HG03558 (cell line): Measurements from ENCODE around the gene ZNF79.
"Not testable (repeated sequence)": the region's sequence is repeated elsewhere in the genome, so short reads cannot be mapped to it uniquely, and the experiment has no call there.

Source experiments
- ATAC-seq: cut with Tn5 transposase; IDR thresholded peaks from one replicate; pipeline ENCODE4 v1.9.1; 2021; ENCODE audit warnings: moderate number of reproducible peaks; ENCODE audit not compliant: unreplicated experiment; ENCODE audit errors: extremely low read depth

The ZNF79 gene

DNA sequence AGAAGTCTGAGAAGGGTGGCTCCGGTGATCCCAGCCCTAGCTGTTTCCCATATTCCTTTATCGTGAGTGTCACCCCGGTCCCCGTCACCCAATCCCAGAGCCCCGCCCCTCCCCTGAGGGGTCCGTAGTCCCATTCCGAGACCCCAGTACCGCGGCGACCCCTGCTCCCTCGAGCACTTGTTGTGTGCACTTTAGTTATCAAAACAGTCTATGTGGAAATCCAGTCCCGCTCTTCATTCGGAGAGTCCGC lies 27.4 kb downstream of the ZNF79 start:
- ATAC-seq, result no peak

DNA sequence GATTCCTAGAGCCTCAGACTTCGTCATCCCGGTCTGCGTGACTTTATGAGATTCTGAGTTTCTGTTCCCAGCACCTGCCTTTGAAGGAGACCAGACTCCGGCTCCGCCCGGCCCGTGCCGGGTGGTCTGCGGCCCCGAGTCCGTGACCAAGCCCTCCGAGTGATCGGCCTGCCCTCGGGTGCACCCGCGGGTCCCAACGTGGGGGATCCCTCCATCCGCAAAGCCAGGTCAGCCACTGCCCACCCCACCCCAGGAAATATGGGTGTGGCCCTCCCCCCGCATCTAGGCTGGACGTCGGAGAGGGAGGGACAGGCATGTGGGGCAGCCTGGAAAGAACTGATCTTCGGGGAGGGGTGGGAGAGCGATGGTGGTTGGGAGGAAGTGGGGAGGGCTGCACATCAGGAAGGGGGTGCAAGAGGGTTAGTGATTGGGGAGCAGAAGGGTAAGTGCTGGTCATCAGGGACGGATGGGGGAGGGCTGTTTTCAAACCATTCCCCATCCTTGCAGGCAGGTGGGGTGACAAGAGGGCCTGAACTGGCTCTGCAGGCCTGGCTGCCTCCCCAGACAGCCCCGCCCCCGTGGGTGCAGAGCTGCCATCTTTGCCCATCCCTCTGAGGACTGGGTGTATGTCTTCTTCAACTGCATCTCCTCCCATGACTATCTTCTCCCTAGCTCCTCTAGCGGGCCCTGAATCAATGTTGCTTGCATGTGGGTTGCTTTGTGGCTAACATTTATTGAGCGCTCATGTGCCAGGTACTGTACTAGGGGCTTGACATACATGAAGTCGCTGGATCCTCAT lies 27.9 kb downstream of the ZNF79 start:
- ATAC-seq, result no peak

DNA sequence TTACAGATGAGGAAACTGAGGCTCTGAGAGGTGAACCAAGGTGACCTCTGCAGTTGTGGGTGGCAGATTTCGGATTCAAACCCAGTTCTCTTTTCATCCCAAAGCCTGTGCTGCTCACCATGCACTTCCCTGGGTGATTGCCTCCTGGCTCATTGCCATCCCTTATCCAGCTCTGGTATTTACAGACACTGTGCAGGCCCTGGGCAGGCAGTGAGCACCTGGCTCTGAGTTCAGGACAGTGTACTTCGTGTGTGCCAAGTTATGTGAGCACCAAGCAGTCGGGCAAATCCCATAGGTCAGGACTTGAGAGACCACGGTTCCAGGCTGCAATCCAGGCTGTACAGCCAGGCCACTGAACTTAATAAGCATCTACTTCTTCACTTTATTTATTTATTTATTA lies 28.5 kb downstream of the ZNF79 start:
- no peak for ATAC-seq

DNA sequence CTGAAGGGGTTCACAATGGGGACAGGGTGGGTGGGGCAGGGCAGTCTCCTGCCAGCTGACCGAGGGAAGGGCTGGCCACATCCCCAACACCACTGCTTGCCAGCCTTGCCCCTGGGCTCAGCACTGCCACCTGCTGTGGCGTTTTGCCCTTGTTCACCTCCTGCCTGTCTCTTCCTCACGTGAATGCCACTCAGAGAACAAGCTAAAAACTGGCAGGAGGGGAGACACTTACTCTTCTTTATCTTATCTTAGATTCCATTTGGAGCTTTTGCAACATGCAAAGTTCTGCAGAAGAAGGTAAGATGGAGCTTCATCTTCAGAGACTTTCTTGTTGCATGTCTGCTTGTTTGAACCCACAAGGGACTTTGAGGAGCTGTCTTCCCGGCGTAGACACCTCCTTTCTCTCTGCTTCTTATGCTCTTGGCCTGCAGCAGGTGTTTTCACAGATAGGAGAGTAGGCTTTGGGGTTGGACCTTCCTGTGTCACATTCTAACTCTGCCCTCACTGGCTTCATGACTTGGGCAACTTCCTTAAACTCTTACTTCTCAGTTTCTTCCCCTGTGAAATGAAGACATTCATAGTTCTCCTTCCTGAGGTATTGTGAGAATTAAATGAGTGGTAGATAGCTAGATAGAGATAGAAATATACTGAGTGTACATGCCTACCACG lies 31.3 kb downstream of the ZNF79 start:
- no peak for ATAC-seq

DNA sequence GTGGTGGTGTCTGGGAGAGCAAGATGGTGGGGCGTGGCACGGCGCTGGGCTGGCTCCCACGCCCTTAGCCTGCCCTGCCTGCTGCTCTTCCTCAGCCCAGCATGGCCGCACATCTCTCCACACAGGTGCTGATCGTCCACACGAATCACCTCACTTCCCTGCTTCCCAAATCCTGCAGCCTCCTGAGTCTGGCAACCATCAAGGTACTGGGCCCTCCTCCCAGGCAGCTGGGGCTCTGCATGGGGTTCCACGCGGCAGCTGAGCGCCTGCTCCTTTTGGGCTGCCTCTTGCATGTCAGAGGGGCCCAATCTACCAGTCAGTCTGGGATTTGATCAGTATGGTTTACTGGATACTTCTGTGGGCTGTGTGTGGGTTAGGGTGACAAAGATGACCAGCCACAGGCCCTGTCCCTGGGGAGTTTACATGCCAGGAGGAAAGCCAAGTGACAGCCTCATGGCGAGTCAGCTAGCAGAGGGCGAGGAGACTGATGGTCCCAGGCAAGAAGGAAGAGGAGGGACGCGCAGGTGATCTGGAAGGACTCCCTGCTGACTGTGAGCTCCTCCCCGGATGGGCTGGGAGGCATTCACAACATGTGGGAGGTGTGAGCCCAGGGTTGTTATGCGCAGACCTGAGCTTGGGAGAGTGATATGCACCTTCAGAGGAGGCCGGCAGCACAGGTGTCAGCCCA lies 33.2 kb downstream of the ZNF79 start:
- ATAC-seq, result no peak

DNA sequence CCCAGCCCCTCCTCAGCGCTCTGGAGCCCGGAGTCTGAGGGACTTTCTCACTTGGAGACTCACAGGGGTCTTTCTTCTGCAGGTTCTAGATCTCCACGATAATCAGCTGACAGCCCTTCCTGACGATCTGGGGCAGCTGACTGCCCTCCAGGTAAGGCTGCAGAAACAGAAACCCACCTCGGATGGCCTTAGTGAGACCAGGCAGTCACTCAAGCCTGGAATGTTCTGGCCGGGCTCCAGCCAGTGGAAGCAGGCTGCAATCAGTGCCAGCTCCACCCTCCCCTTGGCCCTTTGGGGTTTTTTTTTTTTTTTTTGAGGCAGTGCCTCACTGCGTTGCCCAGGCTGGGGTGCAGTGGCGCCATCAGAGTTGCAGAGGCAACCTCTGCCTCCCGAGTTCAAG lies 34.7 kb downstream of the ZNF79 start:
- no peak for ATAC-seq

DNA sequence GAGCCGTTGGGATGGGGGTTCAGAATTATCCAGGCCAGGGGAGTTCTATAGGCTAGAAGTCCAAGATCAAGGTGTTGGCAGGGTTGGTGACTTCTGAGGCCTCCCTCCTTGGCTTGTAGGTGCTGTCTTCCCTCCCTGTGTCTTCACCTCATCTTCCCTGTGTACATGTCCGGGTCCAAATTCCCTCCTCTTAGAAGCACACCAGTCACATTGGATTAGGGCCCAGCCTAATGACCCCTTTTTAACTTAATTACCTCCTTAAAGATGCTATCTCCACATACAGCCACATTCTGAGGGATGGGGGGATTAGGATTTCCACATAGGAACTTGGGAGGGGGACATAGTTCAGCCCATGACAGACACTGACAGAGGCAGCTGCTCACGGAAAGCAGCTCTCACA lies 39.2 kb downstream of the ZNF79 start:
- no peak for ATAC-seq

DNA sequence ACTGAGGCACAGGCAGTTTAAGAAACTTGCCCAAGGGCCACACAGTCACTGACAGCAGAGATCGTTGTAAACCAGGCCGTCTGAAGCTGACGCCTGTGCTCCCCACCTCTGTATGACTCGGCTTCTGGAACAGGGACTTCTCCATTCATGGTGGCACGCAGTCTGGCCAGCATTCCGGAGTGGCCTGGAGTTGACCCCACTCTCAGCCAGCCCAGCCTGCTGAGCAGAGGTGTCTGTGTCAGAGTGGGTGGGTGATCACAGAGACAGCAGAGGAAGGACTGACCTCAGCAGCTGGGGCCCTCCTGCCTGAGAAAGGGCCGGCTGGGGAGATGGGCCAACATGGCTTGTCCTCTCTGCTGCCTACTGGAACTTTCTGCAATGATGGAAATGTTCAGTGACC lies 39.7 kb downstream of the ZNF79 start:
- no peak for ATAC-seq

DNA sequence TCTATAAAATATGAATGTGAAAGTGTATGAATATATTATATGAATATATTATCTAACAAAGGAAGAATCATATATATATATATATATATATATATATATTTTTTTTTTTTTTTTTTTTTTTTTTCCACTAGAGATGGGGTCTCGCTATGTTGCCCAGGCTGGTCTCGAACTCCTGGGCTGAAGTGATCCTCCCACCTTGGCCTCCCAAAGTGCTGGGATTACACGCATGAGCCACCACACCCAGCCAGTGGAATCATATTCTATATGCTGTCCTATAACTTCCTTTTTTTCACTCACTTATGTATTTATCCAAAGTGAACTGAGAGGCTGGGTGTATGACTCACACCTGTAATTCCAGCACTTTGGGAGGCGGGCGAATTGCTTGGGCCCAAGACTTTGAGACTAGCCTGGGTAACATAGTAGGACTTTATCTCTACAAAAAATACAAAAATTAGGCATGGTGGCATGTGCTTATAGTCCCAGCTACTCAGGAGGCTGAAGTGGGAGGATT lies 42.3 kb downstream of the ZNF79 start:
- ATAC-seq, result not testable (repeated sequence)

DNA sequence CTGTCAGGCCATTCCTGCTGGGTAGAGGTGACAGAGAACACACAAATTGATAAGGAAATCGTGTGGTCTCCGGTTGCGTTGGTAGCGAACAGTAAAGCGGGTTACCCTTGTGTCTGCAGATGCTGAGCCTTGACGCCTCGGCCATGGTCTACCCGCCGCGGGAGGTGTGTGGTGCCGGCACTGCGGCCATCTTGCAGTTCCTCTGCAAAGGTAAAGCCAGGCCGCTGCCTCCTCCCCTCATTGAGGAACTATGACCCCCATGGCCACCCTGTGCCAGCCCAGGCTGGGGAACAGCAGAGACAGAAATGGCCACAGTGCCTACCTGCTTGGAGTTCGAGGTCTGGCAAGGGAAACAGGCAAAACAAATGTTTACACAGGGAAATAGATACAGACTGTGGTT lies 43.4 kb downstream of the ZNF79 start:
- ATAC-seq, result no peak

DNA sequence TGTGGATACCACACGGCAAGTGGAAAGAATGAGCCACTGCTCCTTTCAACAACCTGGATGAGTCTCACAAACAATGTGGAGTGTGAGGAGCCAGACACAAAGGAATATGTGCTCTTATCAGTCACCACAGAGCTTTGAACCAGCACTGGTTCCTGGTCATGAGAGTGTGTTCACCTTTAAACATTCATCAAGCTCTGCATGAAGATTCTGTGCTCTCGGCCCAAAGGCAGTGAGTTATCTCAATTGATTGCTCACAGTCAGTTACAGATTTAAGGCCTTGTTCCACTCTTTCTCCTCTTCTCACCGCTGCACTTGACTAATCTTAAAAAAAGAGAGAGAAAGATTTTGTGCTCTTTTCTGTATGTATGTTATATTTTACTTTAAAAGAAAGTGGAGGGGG lies 46.5 kb downstream of the ZNF79 start:
- ATAC-seq, result no peak

DNA sequence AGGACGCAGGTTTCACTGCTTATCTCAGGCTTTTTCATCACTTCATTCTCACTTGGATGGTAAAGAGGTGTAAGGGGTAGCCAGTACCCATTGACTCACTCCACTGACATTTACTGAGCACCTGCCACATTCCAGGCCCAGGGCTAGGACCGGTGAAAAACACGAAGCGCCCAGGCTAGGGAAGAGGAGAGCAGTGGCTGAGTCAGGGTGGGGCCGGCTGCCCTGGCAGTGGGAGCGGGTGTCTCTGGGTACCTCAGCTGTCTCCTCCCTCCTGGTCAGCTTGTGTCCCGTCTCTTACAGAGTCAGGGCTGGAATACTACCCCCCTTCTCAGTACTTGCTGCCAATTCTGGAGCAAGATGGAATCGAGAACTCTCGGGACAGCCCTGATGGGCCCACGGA lies 49.3 kb downstream of the ZNF79 start:
- no peak for ATAC-seq

DNA sequence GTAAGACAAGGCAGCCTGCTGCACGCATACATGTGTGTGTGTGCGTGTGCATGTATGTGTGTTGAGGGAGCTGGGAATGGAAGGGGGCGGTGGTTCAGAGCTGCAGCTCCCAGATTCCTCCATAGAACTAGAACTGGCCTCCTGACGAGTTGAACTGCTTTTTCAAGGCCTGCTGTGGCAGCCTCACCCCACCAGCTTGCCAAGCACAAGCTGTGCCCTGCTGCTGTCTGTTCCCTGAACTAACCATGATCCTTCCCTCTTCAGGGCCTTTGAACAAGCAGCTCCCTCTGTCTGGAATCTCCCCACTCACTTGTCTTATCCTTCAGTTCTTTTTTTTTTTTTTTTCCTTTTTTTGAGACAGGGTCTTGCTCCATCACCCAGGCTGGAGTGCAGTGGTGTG lies 49.8 kb downstream of the ZNF79 start:
- ATAC-seq, result no peak

DNA sequence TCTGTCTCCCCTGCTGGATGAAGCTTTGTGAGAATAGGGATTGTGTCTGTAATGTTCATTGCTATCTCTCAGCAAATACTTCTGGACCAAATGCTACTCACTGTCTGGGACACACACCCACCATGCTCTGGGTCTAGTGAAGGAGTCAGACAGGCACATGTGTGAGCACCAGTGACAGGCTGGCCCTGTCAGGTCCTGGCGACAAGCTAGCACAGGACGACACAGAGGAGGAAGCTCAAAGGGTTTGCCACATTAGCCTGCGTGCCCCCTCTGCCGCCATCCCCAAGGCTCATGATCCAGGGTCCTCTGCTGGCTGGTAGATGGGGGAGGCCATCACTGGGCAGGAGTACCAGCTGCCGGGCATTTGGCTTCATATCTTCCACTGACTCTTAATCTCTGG lies 50.4 kb downstream of the ZNF79 start:
- ATAC-seq, result no peak

DNA sequence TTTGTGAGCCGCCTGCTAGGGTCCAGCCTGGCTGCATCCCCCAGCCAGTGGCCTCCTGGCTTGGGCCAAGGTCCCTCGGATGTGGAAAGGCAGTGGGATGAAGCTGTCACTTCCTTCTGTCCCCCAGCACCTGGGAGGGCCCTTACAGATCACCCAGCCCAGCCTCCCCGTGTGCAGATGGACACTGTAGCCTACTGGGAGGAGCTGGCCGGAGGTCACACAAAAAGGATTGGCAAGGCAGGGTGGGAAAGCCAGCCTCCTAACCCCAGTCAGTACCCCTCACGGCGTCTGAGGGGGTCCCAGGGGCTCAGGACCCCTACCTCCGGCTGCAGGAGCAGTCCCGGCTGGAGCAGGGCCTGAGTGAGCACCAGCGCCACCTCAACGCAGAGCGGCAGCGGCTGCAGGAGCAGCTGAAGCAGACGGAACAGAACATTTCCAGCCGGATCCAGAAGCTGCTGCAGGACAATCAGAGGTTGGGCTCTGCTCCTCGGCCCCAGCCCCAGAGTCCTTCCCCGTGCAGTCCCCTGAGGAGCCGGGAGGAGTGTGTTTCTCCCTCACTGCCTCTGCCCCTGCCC lies 55.4 kb downstream of the ZNF79 start:
- no peak for ATAC-seq

DNA sequence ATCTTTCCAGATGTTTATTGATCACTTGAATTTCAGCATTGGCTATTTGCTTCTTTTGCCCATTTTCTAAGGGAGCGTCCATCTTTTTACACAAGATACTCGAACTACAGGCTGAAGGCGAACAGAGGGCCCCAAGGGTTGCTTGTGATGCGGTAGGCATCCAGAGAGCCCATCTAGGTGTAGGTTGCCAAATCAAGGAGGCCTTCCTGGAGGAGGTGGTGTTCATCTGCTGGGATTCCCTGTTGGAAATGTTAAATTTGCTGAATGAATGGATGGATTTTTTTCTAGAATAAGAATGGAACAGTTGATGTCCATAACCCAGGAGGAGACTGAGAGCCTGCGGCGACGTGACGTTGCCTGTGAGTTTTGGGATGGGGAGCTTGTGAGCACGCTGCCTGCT lies 58.5 kb downstream of the ZNF79 start:
- ATAC-seq, result no peak

DNA sequence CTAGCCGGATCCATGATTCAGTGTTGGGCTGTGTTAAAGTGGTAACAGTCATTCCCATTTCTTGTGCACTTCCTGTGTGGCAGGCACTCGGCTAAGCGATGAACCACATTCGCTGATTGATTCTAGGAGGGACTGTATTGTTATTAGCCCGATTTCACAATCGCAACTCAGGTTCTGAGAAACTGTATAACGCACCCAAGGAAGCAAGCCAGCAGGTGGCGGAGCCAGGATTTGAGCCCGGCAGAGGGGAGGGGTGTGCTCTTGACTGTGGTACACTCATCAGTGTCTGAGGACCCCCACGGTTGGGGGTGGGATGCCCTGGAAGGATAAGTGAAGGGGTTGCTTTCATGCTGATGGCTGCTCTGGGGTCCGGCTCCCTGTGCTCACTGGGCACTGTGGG lies 61.8 kb downstream of the ZNF79 start:
- ATAC-seq, result no peak

DNA sequence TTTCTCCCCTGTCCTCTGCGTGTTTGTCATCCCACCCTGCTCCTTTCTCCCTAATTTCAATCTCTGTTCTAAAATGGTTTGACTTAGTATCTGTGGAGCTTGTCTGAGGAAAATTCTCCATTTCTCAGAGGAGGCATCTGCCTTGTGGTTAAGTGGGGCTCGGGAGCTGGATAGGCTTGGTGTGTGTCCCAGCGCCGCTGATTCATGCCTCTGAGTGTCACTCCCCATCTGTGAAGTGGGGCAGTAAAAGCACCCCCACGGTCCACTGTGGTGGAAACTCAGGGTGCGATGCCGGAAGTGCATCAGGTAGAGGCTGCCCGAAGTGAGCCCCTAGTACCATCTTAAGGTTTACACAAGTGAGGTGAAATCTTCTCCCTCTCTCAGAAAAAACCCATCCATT lies 64.8 kb downstream of the ZNF79 start:
- no peak for ATAC-seq

DNA sequence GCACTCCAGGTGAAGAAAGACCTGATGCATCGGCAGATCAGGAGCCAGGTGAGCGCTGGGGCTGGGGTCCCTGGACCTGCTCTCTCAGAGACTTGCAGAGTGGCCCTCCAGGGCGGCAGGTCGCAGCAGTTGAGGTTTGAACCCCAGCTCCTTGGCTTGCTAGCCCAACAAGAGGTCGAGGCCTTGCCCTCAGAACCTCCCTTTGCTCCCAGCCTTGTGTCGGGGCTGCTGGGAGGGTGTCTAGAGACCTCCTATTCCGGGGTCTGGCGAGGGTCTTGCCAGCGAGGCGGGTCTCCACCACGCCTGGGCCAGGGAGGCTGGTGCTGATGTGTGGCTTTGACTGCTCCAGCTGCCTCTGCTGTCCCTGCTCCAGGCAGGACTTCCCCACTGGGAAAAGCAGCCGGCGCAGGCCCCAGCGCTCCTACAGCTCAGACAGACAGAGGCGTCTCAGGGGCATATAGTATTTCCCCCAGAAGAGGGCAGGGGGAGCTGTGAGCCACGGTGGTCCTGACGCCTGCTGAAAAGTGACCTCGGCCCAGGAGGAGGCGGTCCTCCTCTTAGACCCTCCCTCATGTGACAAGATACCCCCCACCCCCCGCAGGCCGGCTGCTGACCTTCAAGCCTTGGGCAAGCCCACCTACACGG lies 65.4 kb downstream of the ZNF79 start:
- ATAC-seq, result no peak

DNA sequence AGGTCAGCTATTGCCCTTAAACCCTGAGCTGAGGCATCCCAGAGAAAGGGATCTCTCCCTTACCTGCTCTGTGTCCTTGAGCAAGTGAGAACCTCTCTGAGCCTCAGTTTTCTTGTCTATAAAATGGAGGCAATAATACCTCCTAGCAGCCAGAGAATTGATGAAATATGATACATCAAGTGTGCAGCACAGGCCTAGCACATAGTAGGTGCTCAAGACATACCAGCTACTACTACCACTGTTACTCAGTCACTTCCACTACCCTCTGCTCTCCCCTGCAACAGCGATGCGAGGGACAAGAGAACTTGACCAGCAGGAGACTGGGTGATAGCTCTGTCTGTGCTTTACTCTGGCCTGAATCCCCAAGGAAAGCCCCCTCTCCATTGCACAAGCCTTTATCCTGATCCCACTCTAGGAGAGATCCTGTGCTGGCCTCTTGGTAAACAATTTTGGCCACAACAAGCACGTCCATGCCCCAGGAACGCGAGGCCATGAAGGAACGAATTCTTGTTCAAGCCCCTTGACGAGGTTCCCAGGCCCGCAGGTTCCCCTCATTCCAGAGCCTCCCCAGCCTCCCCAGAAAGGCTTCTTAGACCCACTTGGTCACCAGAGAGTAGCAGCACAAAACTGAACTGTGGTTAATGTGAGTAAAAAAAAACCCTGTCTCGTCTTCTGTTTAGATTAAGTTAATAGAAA lies 66.5 kb downstream of the ZNF79 start:
- no peak for ATAC-seq
